GM12891 (cell line): Measurements from ENCODE around the gene SDHD.

Source experiments
- POLR2A ChIP-seq: IDR thresholded peaks from 2 replicates; pipeline ENCODE4 v1.6.1; 2011; ENCODE audit warnings: low read depth, low read length, control low read depth
- TAF1 ChIP-seq: IDR thresholded peaks from 2 replicates; pipeline ENCODE4 v1.6.1; 2011; ENCODE audit warnings: low read depth, low read length, control low read depth

GRCh38 chr11:112143597-112143996, 56.9 kb downstream of the SDHD start:
- no peak for TF ChIP-seq POLR2A
- TF ChIP-seq TAF1: no peak
